TTC549 (cell line): Measurements from ENCODE around the gene SPATA25.

ENCODE experiments used
- FAIRE-seq: peaks from 2 replicates; lab custom pipeline; 2012; peaks lifted over from hg19 to GRCh38; lab: Jason Lieb, UNC

SPATA25 gene

GRCh38 chr20:45863543-45864470 lies 23.6 kb downstream of the SPATA25 start:
- FAIRE-seq: no peak

GRCh38 chr20:45861221-45862075 lies 26.0 kb downstream of the SPATA25 start:
- FAIRE-seq: no peak

GRCh38 chr20:45860560-45861220 lies 26.7 kb downstream of the SPATA25 start:
- FAIRE-seq: no peak

GRCh38 chr20:45859916-45860315 lies 27.5 kb downstream of the SPATA25 start:
- FAIRE-seq: no peak

- no peak for FAIRE-seq
Observed at GRCh38 chr20:45857882-45858216, 29.6 kb downstream of the SPATA25 start.

GRCh38 chr20:45857114-45857881 lies 30.1 kb downstream of the SPATA25 start, which contains the start of the genes ACOT8 and ZSWIM3:
Gene ACOT8, minus strand, starts transcription at chr20:45857392. Its CDS starts 77 bp downstream, at chr20:45857315.
Gene ZSWIM3, plus strand, starts transcription at chr20:45857614. Its CDS starts 212 bp downstream, at chr20:45857826.
- peak; percentile 63 for FAIRE-seq

- FAIRE-seq: no peak
Observed at GRCh38 chr20:45853484-45853883, 33.9 kb downstream of the SPATA25 start.

GRCh38 chr20:45852326-45852725 lies 35.1 kb downstream of the SPATA25 start:
- FAIRE-seq: no peak

GRCh38 chr20:45851501-45851900 lies 35.9 kb downstream of the SPATA25 start:
- no peak for FAIRE-seq

- FAIRE-seq: no peak
Observed at GRCh38 chr20:45850926-45851325, 36.5 kb downstream of the SPATA25 start.

- no peak for FAIRE-seq
Observed at GRCh38 chr20:45850238-45850637, 37.2 kb downstream of the SPATA25 start.

GRCh38 chr20:45848969-45849582 lies 38.3 kb downstream of the SPATA25 start:
- FAIRE-seq: no peak

GRCh38 chr20:45848421-45848820 lies 39.0 kb downstream of the SPATA25 start:
- FAIRE-seq: no peak

GRCh38 chr20:45845452-45845851 lies 42.0 kb downstream of the SPATA25 start:
- FAIRE-seq: no peak

GRCh38 chr20:45843506-45843905 lies 43.9 kb downstream of the SPATA25 start:
- no peak for FAIRE-seq

GRCh38 chr20:45842169-45842812 lies 45.1 kb downstream of the SPATA25 start:
- no peak for FAIRE-seq

- no peak for FAIRE-seq
Observed at GRCh38 chr20:45841407-45842129, 45.9 kb downstream of the SPATA25 start.

- FAIRE-seq: no peak
Observed at GRCh38 chr20:45840700-45841198, 46.7 kb downstream of the SPATA25 start.

GRCh38 chr20:45836841-45837240 lies 50.6 kb downstream of the SPATA25 start:
- no peak for FAIRE-seq
